Calu3 (cell line): ENCODE data around the gene GPR82. TPM values are rescaled to one million over a fixed set of nuclear protein-coding genes. Genes with fewer than 3 reads are reported as not detected.

ENCODE experiments used
- BruUV-seq: library from RNA; stranded (reverse); fragments of 400-500 nt; replicated peaks from 2 replicates; lab custom pipeline; 2021; lab: Mats Ljungman, UMichigan
- CTCF ChIA-PET: fragments of 300-600 bp; sonication (Branson Sonifier 250); formaldehyde crosslinking; loops from one replicate; lab custom pipeline; 2022; ENCODE audit warnings: antibody characterized with exemption; lab: Charles Lee
- DNase-seq: peaks from one replicate; pipeline ENCODE4 v3.0.0; 2022
- H3K27ac Mint-ChIP-seq: one replicate; pipeline ENCODE4 v1.8.0; 2022; ENCODE audit warnings: mixed read lengths; ENCODE audit not compliant: unreplicated experiment
- H3K27me3 Mint-ChIP-seq: one replicate; pipeline ENCODE4 v1.8.0; 2022; ENCODE audit warnings: mixed read lengths; ENCODE audit not compliant: unreplicated experiment
- H3K36me3 Mint-ChIP-seq: one replicate; pipeline ENCODE4 v1.8.0; 2022; ENCODE audit warnings: mild to moderate bottlenecking, moderate library complexity, mixed read lengths; ENCODE audit not compliant: insufficient read depth, unreplicated experiment
- H3K4me1 Mint-ChIP-seq: one replicate; pipeline ENCODE4 v1.8.0; 2022; ENCODE audit warnings: mild to moderate bottlenecking, low read depth, mixed read lengths; ENCODE audit not compliant: unreplicated experiment
- H3K4me3 Mint-ChIP-seq: one replicate; pipeline ENCODE4 v1.8.0; 2022; ENCODE audit warnings: mild to moderate bottlenecking, low read depth, moderate library complexity, mixed read lengths; ENCODE audit not compliant: unreplicated experiment
- H3K9me3 Mint-ChIP-seq: one replicate; pipeline ENCODE4 v1.8.0; 2022; ENCODE audit warnings: low read depth, mixed read lengths; ENCODE audit not compliant: unreplicated experiment
- intact Hi-C: fragments of 100-400 bp; cut with micrococcal nuclease; formaldehyde crosslinking; loops from one replicate; pipeline ENCODE4 v1.10.0; 2022; ENCODE audit not compliant: unreplicated experiment
- total RNA-seq: library from RNA; stranded (reverse); gene quantifications from 2 replicates; pipeline ENCODE4 v1.2.3, GENCODE V29; 2022
- TF ChIP-seq, protein P1 (sequence below): fragments of 200-600 bp; IDR thresholded peaks from one replicate; pipeline ENCODE4 v1.8.0; 2022; ENCODE audit warnings: antibody characterized with exemption; ENCODE audit not compliant: unreplicated experiment

GPR82 gene
- total RNA-seq, 1 experiment from 2014 or later, result not detected

DNA sequence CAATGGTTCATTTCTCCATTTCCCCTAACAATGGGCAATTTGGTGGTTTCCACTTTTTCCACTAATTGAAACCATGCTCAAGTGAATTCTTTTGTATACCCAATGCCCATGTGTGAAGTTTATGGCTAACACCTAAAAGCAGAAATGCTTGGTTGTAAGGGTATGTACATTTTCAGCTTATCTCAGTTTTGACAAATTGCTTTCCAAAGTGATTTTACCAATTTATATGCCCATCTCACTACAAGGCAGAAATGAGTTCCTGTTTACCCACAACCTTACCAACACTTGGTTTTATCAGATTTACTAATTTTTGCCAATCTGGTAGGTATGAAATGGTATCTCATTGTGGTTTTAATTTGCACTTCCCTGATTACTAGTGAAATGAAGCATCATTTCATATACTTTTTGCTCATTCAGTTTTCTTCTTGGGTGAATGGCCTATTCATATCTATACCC is 20.4 kb upstream of the GPR82 start:
- no peak overlapping the region for H3K4me3 Mint-ChIP-seq
- TF ChIP-seq, protein P1, sequence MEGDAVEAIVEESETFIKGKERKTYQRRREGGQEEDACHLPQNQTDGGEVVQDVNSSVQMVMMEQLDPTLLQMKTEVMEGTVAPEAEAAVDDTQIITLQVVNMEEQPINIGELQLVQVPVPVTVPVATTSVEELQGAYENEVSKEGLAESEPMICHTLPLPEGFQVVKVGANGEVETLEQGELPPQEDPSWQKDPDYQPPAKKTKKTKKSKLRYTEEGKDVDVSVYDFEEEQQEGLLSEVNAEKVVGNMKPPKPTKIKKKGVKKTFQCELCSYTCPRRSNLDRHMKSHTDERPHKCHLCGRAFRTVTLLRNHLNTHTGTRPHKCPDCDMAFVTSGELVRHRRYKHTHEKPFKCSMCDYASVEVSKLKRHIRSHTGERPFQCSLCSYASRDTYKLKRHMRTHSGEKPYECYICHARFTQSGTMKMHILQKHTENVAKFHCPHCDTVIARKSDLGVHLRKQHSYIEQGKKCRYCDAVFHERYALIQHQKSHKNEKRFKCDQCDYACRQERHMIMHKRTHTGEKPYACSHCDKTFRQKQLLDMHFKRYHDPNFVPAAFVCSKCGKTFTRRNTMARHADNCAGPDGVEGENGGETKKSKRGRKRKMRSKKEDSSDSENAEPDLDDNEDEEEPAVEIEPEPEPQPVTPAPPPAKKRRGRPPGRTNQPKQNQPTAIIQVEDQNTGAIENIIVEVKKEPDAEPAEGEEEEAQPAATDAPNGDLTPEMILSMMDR, result no peak
- no peaks in the 10 kb centered on the region for H3K4me1 Mint-ChIP-seq
- H3K36me3 Mint-ChIP-seq, result no peaks in the 10 kb centered on the region
- CTCF ChIA-PET, result no interaction called here
- BruUV-seq, result no TSS peak
- intact Hi-C loops, result no loop called here
- H3K27ac Mint-ChIP-seq, result no peak overlapping the region
- H3K9me3 Mint-ChIP-seq, result no peaks in the 10 kb centered on the region
- no peaks in the 10 kb centered on the region for H3K27me3 Mint-ChIP-seq
- DNase-seq, result no peak

DNA sequence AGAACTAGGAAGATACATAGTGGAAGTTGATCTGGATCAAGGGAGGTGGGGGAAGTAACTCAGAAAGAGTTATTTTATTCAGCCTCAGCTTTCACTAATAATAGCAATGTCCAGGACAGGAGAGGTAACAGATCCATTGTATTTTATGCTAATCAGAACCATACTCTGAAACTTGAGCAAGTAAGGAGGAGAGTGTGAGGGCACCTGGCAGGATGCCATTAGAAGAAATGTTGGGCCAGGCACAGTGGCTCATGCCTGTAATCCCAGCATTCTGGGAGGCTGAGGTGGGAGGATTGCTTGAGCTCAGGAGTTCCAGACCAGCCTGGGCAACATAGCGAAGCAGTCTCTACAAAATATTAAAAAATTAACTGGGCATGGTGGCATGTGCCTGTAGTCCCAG is 18.9 kb upstream of the GPR82 start:
- Mint-ChIP-seq H3K36me3 (no peaks in the 10 kb centered on the region), H3K9me3 (no peaks in the 10 kb centered on the region), H3K4me1 (no peaks in the 10 kb centered on the region), H3K4me3 (no peak overlapping the region), H3K27me3 (no peaks in the 10 kb centered on the region), H3K27ac (no peak overlapping the region)
- TF ChIP-seq, protein P1, result no peak
- CTCF ChIA-PET, result no interaction called here
- BruUV-seq, result no TSS peak
- no peak for DNase-seq
- intact Hi-C loops, result no loop called here

DNA sequence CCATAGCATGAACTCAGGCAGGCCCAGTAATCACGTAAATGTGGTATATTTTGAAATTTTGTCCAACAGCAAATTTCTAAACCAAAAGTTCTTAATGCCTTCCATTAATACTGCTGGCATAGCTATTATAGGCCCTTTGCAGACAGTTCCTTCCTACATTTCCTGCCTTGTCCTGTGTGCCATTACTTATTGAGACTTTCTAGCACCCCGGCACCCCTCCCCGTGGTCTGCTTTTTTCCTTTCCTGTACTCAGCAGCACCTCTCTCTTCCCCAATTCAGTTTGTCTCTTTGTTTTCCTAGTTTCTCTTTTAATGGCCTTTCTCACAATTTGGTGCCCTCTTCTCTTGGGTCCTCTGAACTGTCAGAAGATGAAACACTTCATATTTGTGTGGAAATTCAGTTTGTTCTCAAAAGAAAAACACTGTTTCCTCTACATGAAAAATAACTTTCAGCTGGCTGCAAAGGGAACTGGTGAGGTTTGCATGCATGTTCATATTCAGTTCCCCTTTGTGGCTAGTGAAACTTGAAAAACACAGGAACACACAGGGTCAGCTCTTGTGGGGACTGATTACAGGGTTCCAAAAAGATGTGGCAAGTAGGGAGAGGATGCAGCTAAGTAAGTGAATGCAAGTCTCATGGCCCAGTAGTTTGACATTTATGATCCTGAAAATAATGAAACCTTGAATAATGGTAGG is 18.2 kb upstream of the GPR82 start:
- no peaks in the 10 kb centered on the region for H3K9me3 Mint-ChIP-seq
- CTCF ChIA-PET, result no interaction called here
- TF ChIP-seq, protein P1, result no peak
- no peaks in the 10 kb centered on the region for H3K27me3 Mint-ChIP-seq
- no TSS peak for BruUV-seq
- no peaks in the 10 kb centered on the region for H3K36me3 Mint-ChIP-seq
- H3K4me3 Mint-ChIP-seq, result no peak overlapping the region
- intact Hi-C loops, result no loop called here
- no peak overlapping the region for H3K27ac Mint-ChIP-seq
- no peak for DNase-seq
- no peaks in the 10 kb centered on the region for H3K4me1 Mint-ChIP-seq

DNA sequence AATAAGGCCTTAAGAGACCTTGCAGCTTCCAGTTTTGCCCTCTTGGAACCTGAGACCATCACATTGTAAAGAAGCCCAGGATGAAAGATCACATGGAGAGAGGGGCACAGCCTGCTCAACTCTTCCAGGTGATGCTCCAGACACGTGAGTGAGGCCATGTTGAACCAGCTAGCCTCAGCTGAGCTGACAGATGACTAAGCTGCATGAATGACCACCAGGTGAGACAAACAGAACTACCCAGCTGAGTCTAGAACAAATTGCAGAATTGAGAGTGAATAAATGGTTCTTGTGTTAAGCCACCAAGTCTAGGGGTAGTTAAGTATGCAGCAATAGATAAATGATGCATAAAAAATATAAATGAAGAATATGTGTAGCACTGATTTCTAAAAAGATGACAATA is 16.8 kb upstream of the GPR82 start:
- no peak overlapping the region for H3K27ac Mint-ChIP-seq
- H3K27me3 Mint-ChIP-seq, result no peaks in the 10 kb centered on the region
- no peak overlapping the region for H3K4me3 Mint-ChIP-seq
- DNase-seq, result no peak
- intact Hi-C loops, result no loop called here
- H3K36me3 Mint-ChIP-seq, result no peaks in the 10 kb centered on the region
- CTCF ChIA-PET, result no interaction called here
- BruUV-seq, result no TSS peak
- TF ChIP-seq, protein P1, result no peak
- H3K4me1 Mint-ChIP-seq, result no peaks in the 10 kb centered on the region
- no peaks in the 10 kb centered on the region for H3K9me3 Mint-ChIP-seq
